NOMO-1 (cell line): ENCODE data around the gene TNRC18.

Experiments
- DNase-seq, 2 experiments: peaks; one replicate each; lab custom pipeline; 2025; ENCODE audit not compliant: unreplicated experiment in 2 of 2; lab: John Stamatoyannopoulos, UW

TNRC18 gene

GRCh38 chr7:5406957-5407945 is 16.4 kb downstream of the TNRC18 start:
- no peak for DNase-seq

- no peak for DNase-seq
Observed at GRCh38 chr7:5404421-5404826, 19.2 kb downstream of the TNRC18 start.

GRCh38 chr7:5403442-5403841 is 20.2 kb downstream of the TNRC18 start:
- no peak for DNase-seq

- peak in 1 of 2 experiments; percentile 21 for DNase-seq
Observed at GRCh38 chr7:5397736-5398135, 25.9 kb downstream of the TNRC18 start.

- peak; percentile 98 to 99 for DNase-seq
Observed at GRCh38 chr7:5396999-5397663, 26.5 kb downstream of the TNRC18 start.

- peak; percentile 60 to 62 for DNase-seq
Observed at GRCh38 chr7:5396542-5396941, 27.1 kb downstream of the TNRC18 start.

GRCh38 chr7:5395246-5395645 is 28.4 kb downstream of the TNRC18 start:
- no peak for DNase-seq

- DNase-seq = no peak
Observed at GRCh38 chr7:5394264-5395105, 29.1 kb downstream of the TNRC18 start.

- DNase-seq = no peak
Observed at GRCh38 chr7:5393748-5394147, 29.9 kb downstream of the TNRC18 start.

GRCh38 chr7:5393328-5393727 is 30.3 kb downstream of the TNRC18 start:
- no peak for DNase-seq

GRCh38 chr7:5390918-5391317 is 32.7 kb downstream of the TNRC18 start:
- no peak for DNase-seq

GRCh38 chr7:5388905-5389433 is 34.7 kb downstream of the TNRC18 start:
- DNase-seq = no peak

GRCh38 chr7:5388273-5388901 is 35.2 kb downstream of the TNRC18 start:
- DNase-seq = no peak

GRCh38 chr7:5387711-5388245 is 35.9 kb downstream of the TNRC18 start:
- DNase-seq = no peak

GRCh38 chr7:5384618-5385017 is 39.0 kb downstream of the TNRC18 start:
- DNase-seq = no peak

- no peak for DNase-seq
Observed at GRCh38 chr7:5383314-5384098, 40.1 kb downstream of the TNRC18 start.

- no peak for DNase-seq
Observed at GRCh38 chr7:5382281-5382892, 41.2 kb downstream of the TNRC18 start.

- DNase-seq = no peak
Observed at GRCh38 chr7:5381071-5381772, 42.4 kb downstream of the TNRC18 start.
